ENCODE measurements around the gene F5. TPM values are rescaled to one million over a fixed set of nuclear protein-coding genes. Genes with fewer than 3 reads are reported as not detected.
"Not testable (repeated sequence)": the region's sequence is repeated elsewhere in the genome, so short reads cannot be mapped to it uniquely, and the experiment has no call there.

F5 gene
- total RNA-seq, 1 donor from 2014 or later = 38.6 TPM

DNA sequence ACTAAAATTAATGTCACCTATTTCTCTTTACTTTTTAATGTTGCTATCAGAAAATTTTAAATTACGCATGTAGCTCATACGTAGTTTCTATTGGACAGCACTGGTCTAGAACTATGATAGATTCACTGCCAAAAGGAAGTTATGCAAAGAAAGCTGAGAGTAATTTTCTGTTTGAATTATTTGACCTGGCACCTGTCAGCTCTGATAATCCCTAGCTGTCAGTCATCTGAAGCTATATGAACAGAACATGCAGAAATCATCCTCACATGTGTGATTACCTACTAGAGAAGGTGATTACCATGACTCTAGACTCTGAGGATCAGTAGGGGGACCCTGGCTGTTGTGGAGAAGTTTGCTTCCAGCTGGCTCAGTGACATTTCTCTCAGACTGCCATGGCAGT lies 40.8 kb downstream of the F5 start:
- H3K27ac Mint-ChIP-seq = no peak overlapping the region
- no peaks in the 10 kb centered on the region for H3K9me3 Mint-ChIP-seq
- H3K27me3 Mint-ChIP-seq (ENCODE audit: low read depth) = no peaks in the 10 kb centered on the region
- H3K4me3 Mint-ChIP-seq = no peak overlapping the region
- no peak for DNase-seq (ENCODE audit: low spot score in 2 of 2, unreplicated experiment in 2 of 2)
- peaks cover 12% of the 10 kb centered on the region for H3K4me1 Mint-ChIP-seq
- no peaks in the 10 kb centered on the region for H3K36me3 Mint-ChIP-seq
- TF ChIP-seq, protein P1, sequence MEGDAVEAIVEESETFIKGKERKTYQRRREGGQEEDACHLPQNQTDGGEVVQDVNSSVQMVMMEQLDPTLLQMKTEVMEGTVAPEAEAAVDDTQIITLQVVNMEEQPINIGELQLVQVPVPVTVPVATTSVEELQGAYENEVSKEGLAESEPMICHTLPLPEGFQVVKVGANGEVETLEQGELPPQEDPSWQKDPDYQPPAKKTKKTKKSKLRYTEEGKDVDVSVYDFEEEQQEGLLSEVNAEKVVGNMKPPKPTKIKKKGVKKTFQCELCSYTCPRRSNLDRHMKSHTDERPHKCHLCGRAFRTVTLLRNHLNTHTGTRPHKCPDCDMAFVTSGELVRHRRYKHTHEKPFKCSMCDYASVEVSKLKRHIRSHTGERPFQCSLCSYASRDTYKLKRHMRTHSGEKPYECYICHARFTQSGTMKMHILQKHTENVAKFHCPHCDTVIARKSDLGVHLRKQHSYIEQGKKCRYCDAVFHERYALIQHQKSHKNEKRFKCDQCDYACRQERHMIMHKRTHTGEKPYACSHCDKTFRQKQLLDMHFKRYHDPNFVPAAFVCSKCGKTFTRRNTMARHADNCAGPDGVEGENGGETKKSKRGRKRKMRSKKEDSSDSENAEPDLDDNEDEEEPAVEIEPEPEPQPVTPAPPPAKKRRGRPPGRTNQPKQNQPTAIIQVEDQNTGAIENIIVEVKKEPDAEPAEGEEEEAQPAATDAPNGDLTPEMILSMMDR (IDR thresholded peaks at IDR 0.05; ENCODE audit: unreplicated experiment) = no peak

DNA sequence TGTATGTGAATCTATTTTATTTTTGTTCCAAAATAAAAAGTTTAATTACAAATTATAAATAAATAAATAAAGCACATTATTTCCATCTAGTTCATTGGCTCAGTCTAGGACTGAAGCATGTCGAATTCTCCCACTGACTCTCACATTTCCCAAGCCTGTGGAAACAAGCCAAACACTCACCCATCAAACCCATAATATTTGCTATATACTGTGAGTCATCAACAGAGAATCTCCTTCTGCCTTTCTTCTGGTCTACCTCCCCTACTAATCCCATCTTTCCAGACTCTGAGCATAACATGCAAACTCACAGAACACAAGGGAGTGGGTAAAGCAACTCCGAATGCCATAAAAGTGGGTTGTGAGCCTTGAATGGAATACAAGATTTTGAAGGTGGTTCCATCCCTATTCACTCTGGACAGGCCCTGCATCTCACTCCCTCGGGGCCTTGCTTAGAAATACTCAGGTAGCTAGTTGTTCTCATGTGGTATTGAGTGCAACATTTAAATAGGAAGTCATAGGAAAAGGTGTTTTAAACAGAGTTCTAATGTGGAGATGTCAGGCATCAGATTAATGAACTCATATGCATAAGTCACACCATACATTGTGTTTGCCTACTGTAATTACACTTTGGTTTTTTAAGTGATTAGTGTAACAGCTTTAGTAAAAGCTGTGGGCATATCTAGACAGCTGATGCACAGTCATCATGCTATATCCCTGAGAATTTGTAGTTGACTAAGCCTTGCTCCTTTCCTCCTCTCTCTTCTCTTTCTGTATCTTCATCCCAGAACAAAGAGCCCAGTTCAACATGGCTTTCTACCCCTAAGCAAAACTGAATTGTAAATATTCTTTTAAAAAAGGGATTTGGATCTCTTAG lies 47.0 kb downstream of the F5 start:
- H3K4me3 Mint-ChIP-seq = no peak overlapping the region
- TF ChIP-seq, protein P1 (IDR thresholded peaks at IDR 0.05; ENCODE audit: unreplicated experiment) = no peak
- no peak for DNase-seq (ENCODE audit: low spot score in 2 of 2, unreplicated experiment in 2 of 2)

DNA sequence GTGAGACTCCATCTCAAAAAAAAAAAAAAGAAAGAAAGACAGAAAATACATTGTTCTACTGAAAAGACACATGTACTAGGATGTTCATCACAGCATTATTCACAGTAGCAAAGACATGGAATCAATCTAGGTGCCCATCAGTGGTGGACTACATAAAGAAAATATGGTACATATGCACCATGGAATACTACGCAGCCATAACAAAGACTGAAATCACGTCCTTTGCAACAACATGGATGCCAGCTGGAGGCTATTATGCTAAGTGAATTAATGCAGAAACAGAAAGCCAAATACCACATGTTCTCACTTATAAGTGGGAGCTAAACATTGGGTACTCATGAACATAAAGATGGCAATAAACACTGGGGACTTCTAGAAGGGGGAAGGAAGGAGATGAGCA lies 51.6 kb downstream of the F5 start:
- H3K9me3 Mint-ChIP-seq = peaks cover 13% of the 10 kb centered on the region
- TF ChIP-seq, protein P1 (IDR thresholded peaks at IDR 0.05; ENCODE audit: unreplicated experiment) = no peak
- peaks cover 12% of the 10 kb centered on the region for H3K4me1 Mint-ChIP-seq
- no peak overlapping the region for H3K27ac Mint-ChIP-seq
- DNase-seq (ENCODE audit: low spot score in 2 of 2, unreplicated experiment in 2 of 2) = no peak
- peaks cover 11% of the 10 kb centered on the region for H3K36me3 Mint-ChIP-seq
- H3K4me3 Mint-ChIP-seq = no peak overlapping the region
- no peaks in the 10 kb centered on the region for H3K27me3 Mint-ChIP-seq (ENCODE audit: low read depth)

More for the DNA sequence above, 47.0 kb downstream of the F5 start:
- H3K27me3 Mint-ChIP-seq (ENCODE audit: low read depth) = no peaks in the 10 kb centered on the region
- peaks cover 3% of the 10 kb centered on the region for H3K4me1 Mint-ChIP-seq
- peak overlapping the region; percentile 11 for H3K27ac Mint-ChIP-seq
- no peaks in the 10 kb centered on the region for H3K9me3 Mint-ChIP-seq
- peaks cover 2% of the 10 kb centered on the region for H3K36me3 Mint-ChIP-seq

DNA sequence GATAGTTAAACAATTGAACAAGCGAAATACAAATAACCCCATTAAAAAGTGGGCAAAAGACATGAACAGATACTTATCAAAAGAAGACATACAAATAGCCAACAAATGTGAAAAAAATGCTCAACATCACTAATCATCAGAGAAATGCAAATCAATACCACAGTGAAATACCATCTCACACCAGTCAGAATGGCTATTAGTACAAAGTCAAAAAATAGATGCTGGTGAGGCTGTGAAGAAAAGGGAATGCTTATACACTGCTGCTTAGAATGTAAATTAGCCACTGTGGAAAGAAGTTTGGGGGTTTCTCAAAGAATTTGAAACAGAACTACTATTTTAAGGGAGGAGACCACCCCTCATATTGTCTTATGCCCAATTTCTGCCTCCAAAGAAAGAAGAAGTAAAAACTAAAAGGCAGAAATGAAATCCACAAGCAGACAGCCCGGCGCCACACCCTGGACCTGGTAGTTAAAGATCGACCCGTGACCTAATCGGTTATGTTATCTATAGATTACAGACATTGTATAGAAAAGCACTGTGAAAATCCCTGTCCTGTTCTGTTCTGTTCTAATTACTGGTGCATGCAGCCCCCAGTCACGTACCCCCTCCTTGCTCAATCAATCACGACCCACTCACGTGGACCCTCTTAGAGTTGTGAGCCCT lies 52.6 kb downstream of the F5 start:
- H3K9me3 Mint-ChIP-seq = peaks cover 13% of the 10 kb centered on the region
- not testable (repeated sequence) for H3K27me3 Mint-ChIP-seq (ENCODE audit: low read depth); H3K4me3 Mint-ChIP-seq; H3K27ac Mint-ChIP-seq; DNase-seq (ENCODE audit: low spot score in 2 of 2, unreplicated experiment in 2 of 2)
- H3K4me1 Mint-ChIP-seq = peaks cover 19% of the 10 kb centered on the region
- H3K36me3 Mint-ChIP-seq = peaks cover 11% of the 10 kb centered on the region

DNA sequence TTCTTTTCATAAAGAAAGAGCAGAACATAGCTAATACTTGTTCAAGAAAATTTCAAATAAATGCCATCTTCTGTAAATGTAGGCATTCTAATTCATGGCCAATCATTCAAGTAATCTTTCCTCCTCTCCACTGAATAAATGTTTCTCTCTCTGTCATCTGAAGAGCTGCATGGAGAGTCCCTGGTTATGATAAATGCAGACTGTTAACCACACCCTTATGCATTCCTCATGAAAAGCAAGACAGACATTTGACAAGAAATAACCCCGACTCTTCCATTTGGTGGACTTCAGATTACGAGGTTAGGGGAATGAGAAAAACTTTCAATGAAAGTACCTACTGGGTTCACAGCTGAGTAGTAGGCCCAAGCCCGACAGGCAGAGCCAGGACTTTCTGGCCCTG lies 55.8 kb downstream of the F5 start:
- peaks cover 46% of the 10 kb centered on the region for H3K4me1 Mint-ChIP-seq
- TF ChIP-seq, protein P1 (IDR thresholded peaks at IDR 0.05; ENCODE audit: unreplicated experiment) = no peak
- peaks cover 13% of the 10 kb centered on the region for H3K9me3 Mint-ChIP-seq
- H3K4me3 Mint-ChIP-seq = no peak overlapping the region
- no peak for DNase-seq (ENCODE audit: low spot score in 2 of 2, unreplicated experiment in 2 of 2)
- peak overlapping the region; percentile 90 for H3K27ac Mint-ChIP-seq
- H3K27me3 Mint-ChIP-seq (ENCODE audit: low read depth) = no peaks in the 10 kb centered on the region
- H3K36me3 Mint-ChIP-seq = peaks cover 11% of the 10 kb centered on the region

DNA sequence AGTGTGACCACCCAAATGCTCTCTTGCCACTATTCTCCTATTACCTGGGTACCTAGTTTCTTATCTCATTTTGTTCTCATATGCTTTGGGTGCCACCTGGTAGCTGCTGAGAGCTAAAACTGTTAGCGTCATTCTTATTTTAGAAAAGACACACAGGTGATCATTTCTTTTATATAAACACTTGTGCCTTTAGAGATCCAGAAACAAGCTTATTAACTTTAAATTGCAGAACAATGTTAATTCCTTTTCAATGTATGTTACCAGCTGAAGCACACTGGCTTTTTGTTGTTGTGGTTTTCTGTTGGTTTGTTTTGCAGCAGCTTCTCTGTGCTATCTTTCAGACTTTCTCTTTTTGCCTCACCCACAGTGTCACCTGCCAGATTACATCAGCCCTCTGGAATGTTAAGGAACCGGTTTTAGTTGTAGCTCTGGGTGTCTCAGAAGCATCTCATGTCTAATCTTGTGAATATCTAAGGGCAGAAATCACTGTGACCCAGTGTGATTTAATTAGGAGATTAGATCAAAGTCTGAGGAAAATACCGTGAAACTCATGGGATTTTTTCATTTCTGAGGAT lies 57.1 kb downstream of the F5 start:
- Mint-ChIP-seq H3K27me3 (ENCODE audit: low read depth) (no peaks in the 10 kb centered on the region), H3K4me1 (peaks cover 46% of the 10 kb centered on the region), H3K9me3 (peaks cover 13% of the 10 kb centered on the region), H3K4me3 (peak overlapping the region; percentile 3), H3K27ac (peak overlapping the region; percentile 99), H3K36me3 (peaks cover 9% of the 10 kb centered on the region)
- TF ChIP-seq, protein P1 (IDR thresholded peaks at IDR 0.05; ENCODE audit: unreplicated experiment) = no peak
- peak; percentile 31 to 70 for DNase-seq (ENCODE audit: low spot score in 2 of 2, unreplicated experiment in 2 of 2)

All from mesothelial cell of epicardium (in vitro differentiated cells).